Epithelial cell of esophagus (primary cell): ENCODE measurements around the gene UQCR11.

Experiments
- DNase-seq: peaks from one replicate; pipeline ENCODE4 v3.0.0; 2010; ENCODE audit warnings: low read depth
- H3K4me3 ChIP-seq: 2 replicates; pipeline ENCODE4 v1.5.1; 2011; ENCODE audit warnings: mild to moderate bottlenecking, low read length, control low read depth
- CTCF ChIP-seq: IDR thresholded peaks from 2 replicates; pipeline ENCODE4 v1.5.1; 2011; ENCODE audit warnings: low read depth, mild to moderate bottlenecking, low read length, control low read depth, inconsistent platforms; ENCODE audit not compliant: insufficient read depth; ENCODE audit errors: missing control alignments

UQCR11 gene

GRCh38 chr19:1609680-1610474 is 4.6 kb upstream of the UQCR11 start:
- H3K4me3 ChIP-seq = no peak overlapping the region
- TF ChIP-seq CTCF = no peak
- no peak for DNase-seq

GRCh38 chr19:1609103-1609396 is 3.8 kb upstream of the UQCR11 start:
- DNase-seq = no peak
- TF ChIP-seq CTCF = no peak
- no peak overlapping the region for H3K4me3 ChIP-seq

- no peak for TF ChIP-seq CTCF
- no peak overlapping the region for H3K4me3 ChIP-seq
- no peak for DNase-seq
These were observed 3.3 kb upstream of the UQCR11 start for GRCh38 chr19:1608359-1609102.

- H3K4me3 ChIP-seq = peak overlapping the region; percentile 98
- no peak for DNase-seq
- no peak for TF ChIP-seq CTCF
These were observed 933 bp upstream of the UQCR11 start for GRCh38 chr19:1606138-1606651.

- DNase-seq = no peak
- H3K4me3 ChIP-seq = no peak overlapping the region
- TF ChIP-seq CTCF = no peak
These were observed 3.1 kb downstream of the UQCR11 start for GRCh38 chr19:1602091-1602707.

- DNase-seq = no peak
- no peak for TF ChIP-seq CTCF
- no peak overlapping the region for H3K4me3 ChIP-seq
These were observed 3.6 kb downstream of the UQCR11 start for GRCh38 chr19:1601613-1602064.

- TF ChIP-seq CTCF = no peak
- no peak for DNase-seq
- H3K4me3 ChIP-seq = no peak overlapping the region
These were observed 5.8 kb downstream of the UQCR11 start for GRCh38 chr19:1599460-1599846.
